ENCODE measurements around the gene RXRA.

The RXRA gene

GRCh38 chr9:134370638-134371037 is 44.4 kb downstream of the RXRA start:
- DNase-seq, result no peak

- DNase-seq, result no peak
Observed at GRCh38 chr9:134371731-134372130, 45.5 kb downstream of the RXRA start.

DNA sequence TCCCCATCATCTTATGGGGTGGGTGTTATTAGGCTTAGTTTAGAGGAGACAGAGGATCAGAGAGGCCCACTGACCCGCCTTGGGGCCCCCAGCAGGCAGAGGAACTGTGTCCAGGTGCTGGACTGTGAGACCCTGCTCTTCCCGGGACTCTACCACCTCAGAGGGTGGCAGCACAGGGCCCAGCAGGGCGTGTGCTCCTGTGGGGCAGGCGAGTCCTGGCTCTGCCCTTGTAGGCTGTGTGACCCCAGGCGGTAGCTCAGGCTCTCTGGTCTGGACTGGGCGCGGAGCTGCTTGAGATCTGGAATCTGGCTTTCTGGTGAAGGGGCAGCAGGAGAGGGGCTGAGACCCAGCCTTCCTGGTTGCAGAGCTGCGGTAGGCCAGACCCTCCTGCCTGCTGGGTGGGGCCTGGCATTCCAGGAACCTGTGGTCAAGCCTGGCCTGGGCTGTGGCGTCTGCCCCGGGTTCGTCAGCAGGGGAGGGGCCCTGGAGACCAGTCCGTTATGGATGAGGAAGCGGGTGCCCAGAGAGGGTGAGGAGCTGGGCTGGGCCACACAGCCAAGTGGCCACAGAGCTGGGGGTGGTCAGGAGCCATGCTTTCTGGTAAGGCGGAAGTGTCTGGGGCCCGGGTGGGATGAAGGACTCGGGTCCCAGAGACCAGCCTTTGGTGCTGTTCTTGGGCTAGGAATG is 46.5 kb downstream of the RXRA start:
- DNase-seq, result no peak

DNA sequence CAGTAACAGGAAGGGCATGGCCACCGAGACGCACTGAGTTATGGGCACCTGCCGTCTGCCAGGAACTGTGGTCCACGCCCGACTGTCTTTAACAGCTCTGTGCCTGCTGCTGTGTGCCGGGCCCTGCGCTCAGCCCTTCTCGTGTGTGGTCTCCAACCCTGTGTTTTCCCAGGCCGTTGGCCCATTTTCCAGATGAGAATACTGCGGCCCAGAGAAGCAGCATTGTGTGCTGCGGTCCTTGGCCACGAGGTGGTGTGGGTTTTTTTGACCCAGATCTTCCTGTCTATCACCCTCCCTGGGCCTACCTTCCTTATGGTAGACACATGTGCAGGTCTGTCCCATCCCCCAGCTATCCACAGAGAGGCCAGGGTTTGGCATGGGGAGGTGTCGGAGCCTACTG is 47.0 kb downstream of the RXRA start:
- DNase-seq, result no peak

DNA sequence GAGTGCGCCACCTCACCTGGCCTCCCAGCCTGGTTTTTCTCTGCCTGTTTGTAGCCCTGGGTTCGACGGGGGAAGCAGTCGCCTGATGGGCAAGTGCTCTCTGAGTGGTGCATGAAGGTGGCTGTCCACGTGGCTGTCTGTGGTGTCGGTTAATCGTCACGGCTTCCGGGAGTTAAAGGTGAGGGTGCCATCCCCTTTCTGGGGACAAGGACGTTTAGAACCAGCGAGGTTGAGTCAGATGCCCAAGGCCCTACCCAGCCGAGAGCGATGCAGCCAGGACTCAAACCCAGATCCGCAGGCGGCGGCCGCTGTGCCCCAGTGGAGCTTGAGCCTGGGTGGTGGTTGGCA is 47.7 kb downstream of the RXRA start:
- DNase-seq, result no peak

GRCh38 chr9:134374301-134375010 is 48.2 kb downstream of the RXRA start:
- DNase-seq, result no peak

GRCh38 chr9:134375011-134375390 is 48.7 kb downstream of the RXRA start:
- DNase-seq, result no peak

GRCh38 chr9:134375430-134376385 is 49.5 kb downstream of the RXRA start:
- DNase-seq, result peak; percentile 12

DNA sequence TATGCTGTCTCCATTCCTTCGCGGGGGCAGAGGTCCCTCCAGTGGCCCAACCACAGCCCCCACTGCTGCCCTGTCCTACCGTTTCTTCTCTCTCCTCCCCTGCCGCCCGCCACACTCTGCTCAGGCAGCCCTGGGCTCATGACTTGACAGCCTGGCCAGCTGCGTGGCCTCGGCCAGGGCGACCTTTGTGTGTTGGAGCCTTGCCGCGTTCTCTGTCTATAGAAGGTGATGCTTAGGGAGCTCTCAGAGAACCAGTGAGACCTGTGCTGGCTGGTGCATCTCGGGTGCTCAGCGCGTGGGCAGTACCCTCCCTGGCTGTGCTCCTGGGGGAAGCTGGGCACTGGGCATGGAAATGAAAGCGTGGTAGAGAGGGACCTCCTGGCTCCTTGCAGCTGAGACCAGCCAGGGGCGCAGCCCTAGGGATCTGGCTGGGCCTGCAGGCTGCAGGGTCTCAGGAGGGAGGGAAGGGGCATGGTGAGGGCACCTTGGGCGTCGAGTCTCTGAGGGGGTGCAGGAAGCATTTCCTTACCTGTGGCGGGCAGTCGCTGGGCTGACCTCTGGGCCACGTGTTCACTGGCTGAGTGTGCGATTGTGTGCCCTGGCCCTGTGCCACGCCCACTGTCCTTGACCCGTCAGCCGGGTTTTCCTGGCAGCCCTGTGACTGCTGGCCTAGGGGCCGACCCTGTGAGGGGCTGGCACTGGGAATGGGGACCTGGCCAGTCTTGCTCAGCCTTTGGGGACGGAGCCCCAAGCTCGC is 50.3 kb downstream of the RXRA start:
- DNase-seq, result no peak

DNA sequence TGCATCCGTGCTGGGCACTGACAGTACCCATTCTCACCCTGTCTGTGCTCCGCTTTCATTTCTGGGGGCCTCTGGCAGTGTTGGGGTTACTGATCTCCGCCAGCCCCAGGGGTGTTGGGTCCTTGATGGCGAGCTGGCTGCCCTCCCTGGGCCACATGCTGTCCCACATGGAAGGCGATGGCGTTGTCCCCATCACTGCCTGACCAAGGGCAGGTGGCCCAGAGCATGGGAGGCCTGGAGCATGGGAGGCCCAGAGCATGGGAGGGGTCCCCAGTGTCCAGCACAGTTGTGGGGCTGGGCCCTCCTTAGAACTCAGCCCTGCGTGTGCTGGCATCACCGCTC is 50.9 kb downstream of the RXRA start:
- no peak for DNase-seq

GRCh38 chr9:134377976-134378375 is 51.7 kb downstream of the RXRA start:
- no peak for DNase-seq

- peak; percentile 82 for DNase-seq
Observed at GRCh38 chr9:134378901-134379338, 52.7 kb downstream of the RXRA start.

DNA sequence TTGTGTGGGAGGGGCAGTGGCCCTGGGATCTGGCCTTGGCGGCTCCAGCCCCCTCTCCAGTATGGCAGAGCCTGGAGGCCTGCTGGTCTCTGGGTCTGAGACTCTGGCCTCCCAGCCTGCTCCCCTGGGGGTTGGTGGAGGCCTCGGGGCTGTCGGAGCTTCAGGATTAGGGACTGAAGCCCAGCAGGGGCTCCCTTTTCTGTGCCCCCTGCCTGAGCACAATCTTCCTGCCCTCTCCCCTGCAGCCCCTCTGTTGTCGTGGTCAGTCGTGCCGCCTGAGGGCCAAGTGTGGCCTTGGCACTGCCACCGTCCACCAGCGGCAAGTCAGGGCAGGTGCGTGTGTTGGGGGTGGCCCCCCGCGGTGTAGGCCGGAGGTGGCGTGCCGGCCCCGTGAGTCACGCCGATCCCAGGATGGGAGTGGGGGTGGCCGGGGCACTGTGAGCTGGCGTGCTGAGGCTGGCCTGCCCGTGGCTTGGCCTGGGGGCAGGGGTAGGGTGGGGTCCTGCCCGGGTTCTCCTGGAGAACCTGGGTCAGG is 53.6 kb downstream of the RXRA start:
- DNase-seq, result no peak

GRCh38 chr9:134380542-134381271 is 54.5 kb downstream of the RXRA start:
- no peak for DNase-seq

DNA sequence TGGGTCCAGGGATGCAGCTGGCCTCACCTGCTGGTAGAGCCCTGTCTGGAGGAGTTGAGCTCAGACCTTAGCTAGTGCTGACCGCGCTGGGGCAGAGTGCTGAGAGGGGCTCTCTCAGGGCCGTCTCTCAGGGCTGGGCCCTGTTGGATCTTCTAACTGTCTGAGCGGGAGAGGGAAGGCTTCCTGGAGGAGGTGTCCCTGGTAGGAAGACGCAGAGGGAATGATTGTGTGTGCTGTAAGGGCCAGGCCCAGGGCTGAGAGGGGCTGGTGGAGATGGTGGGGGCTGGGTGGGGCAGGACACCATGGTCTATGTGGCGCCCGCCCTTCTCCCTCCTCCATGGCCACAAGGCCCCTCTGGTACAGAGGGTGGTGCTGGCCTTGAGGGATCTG is 55.0 kb downstream of the RXRA start:
- no peak for DNase-seq

GRCh38 chr9:134381671-134382516 is 55.6 kb downstream of the RXRA start:
- no peak for DNase-seq

DNA sequence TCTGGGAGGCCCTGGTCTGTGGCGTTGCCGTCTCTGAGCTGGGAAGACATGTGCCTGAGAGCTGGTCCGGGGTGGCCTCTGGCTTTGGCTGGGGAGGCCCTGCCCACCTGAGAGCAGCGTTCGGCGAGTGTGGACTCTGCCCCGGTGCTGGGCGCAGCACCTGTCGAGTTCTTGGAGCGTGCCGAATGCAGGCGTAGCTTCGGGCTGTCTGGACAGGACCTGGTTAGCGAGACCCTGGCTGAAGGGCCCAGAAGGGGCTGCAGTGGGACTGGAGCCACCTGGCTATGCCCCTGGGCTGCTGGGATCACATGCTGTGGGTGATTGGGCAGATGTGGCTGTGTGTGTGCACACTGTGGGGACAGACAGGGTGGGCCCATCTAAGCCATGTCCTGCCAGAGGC is 56.5 kb downstream of the RXRA start:
- DNase-seq, result no peak

DNA sequence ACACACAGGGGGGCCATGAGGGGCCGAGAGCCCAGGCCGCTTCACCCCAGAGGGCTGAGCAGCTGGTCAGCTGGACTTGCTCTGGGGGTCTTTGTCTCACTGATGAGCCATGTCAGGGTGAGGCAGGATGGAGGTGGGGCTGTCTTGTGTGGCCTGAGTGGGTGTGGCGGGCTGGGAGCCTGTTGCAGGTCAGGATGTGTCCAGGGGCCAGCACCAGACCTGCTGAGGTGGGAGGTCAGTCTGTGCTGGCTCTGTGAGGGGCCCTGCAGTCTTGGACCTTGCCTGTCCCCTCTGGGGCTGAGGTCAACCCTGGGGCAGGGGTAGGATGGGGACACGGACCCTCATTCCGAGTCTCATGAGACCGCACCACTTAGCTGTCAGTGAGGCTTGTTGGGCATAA is 56.9 kb downstream of the RXRA start:
- no peak for DNase-seq

GRCh38 chr9:134384811-134385479 is 58.7 kb downstream of the RXRA start:
- no peak for DNase-seq

GRCh38 chr9:134385915-134386314 is 59.7 kb downstream of the RXRA start:
- DNase-seq, result no peak

Measured in NCI-H524 treated with DMSO at 0.1 percent for 48 hours (cell line).